Measurements from ENCODE around the gene MEF2C.

Gene MEF2C

GRCh38 chr5:88708021-88708420 lies 175.0 kb downstream of the MEF2C start:
- no peaks in the 10 kb centered on the region for H3K36me3 Mint-ChIP-seq (ENCODE audit: low read depth)
- no peak for DNase-seq
- no peak for TF ChIP-seq CTCF (IDR thresholded peaks at IDR 0.05)
- peaks cover 17% of the 10 kb centered on the region for H3K27me3 Mint-ChIP-seq (ENCODE audit: low read depth, poor library complexity)
- H3K4me3 Mint-ChIP-seq, result no peak overlapping the region
- no peak overlapping the region for H3K27ac Mint-ChIP-seq
- H3K9me3 Mint-ChIP-seq, result no peaks in the 10 kb centered on the region
- no peaks in the 10 kb centered on the region for H3K4me1 Mint-ChIP-seq

GRCh38 chr5:88707216-88707965 lies 175.6 kb downstream of the MEF2C start:
- H3K36me3 Mint-ChIP-seq (ENCODE audit: low read depth), result no peaks in the 10 kb centered on the region
- H3K9me3 Mint-ChIP-seq, result no peaks in the 10 kb centered on the region
- no peak for DNase-seq
- TF ChIP-seq CTCF (IDR thresholded peaks at IDR 0.05), result no peak
- H3K27ac Mint-ChIP-seq, result no peak overlapping the region
- H3K4me1 Mint-ChIP-seq, result no peaks in the 10 kb centered on the region
- peaks cover 17% of the 10 kb centered on the region for H3K27me3 Mint-ChIP-seq (ENCODE audit: low read depth, poor library complexity)
- H3K4me3 Mint-ChIP-seq, result no peak overlapping the region

GRCh38 chr5:88702332-88702731 lies 180.7 kb downstream of the MEF2C start:
- H3K4me1 Mint-ChIP-seq, result no peaks in the 10 kb centered on the region
- H3K27ac Mint-ChIP-seq, result no peak overlapping the region
- no peaks in the 10 kb centered on the region for H3K9me3 Mint-ChIP-seq
- DNase-seq, result no peak
- no peaks in the 10 kb centered on the region for H3K36me3 Mint-ChIP-seq (ENCODE audit: low read depth)
- peaks cover 49% of the 10 kb centered on the region for H3K27me3 Mint-ChIP-seq (ENCODE audit: low read depth, poor library complexity)
- TF ChIP-seq CTCF (IDR thresholded peaks at IDR 0.05), result no peak
- H3K4me3 Mint-ChIP-seq, result no peak overlapping the region

GRCh38 chr5:88700121-88700520 lies 182.9 kb downstream of the MEF2C start:
- Mint-ChIP-seq H3K36me3 (ENCODE audit: low read depth) (no peaks in the 10 kb centered on the region), H3K27ac (no peak overlapping the region), H3K4me3 (no peak overlapping the region), H3K27me3 (ENCODE audit: low read depth, poor library complexity) (peaks cover 68% of the 10 kb centered on the region), H3K9me3 (peaks cover 2% of the 10 kb centered on the region), H3K4me1 (no peaks in the 10 kb centered on the region)
- no peak for TF ChIP-seq CTCF (IDR thresholded peaks at IDR 0.05)
- DNase-seq, result no peak

- Mint-ChIP-seq H3K4me1 (peaks cover 5% of the 10 kb centered on the region), H3K9me3 (peaks cover 8% of the 10 kb centered on the region), H3K27ac (no peak overlapping the region), H3K36me3 (ENCODE audit: low read depth) (no peaks in the 10 kb centered on the region), H3K27me3 (ENCODE audit: low read depth, poor library complexity) (peaks cover 78% of the 10 kb centered on the region), H3K4me3 (no peak overlapping the region)
- TF ChIP-seq CTCF (IDR thresholded peaks at IDR 0.05), result no peak
- no peak for DNase-seq
These were observed 184.7 kb downstream of the MEF2C start for GRCh38 chr5:88698290-88698689.

- no peak for TF ChIP-seq CTCF (IDR thresholded peaks at IDR 0.05)
- no peak for DNase-seq
- Mint-ChIP-seq H3K4me3 (no peak overlapping the region), H3K36me3 (ENCODE audit: low read depth) (no peaks in the 10 kb centered on the region), H3K27ac (no peak overlapping the region), H3K27me3 (ENCODE audit: low read depth, poor library complexity) (peaks cover 91% of the 10 kb centered on the region), H3K4me1 (peaks cover 17% of the 10 kb centered on the region), H3K9me3 (peaks cover 8% of the 10 kb centered on the region)
These were observed 186.5 kb downstream of the MEF2C start for GRCh38 chr5:88696466-88696865.
